Measurements from ENCODE around the gene KCNC3.
A peak's percentile ranks its signal among the peaks of the same experiment; 100 is the strongest.

The KCNC3 gene

DNA sequence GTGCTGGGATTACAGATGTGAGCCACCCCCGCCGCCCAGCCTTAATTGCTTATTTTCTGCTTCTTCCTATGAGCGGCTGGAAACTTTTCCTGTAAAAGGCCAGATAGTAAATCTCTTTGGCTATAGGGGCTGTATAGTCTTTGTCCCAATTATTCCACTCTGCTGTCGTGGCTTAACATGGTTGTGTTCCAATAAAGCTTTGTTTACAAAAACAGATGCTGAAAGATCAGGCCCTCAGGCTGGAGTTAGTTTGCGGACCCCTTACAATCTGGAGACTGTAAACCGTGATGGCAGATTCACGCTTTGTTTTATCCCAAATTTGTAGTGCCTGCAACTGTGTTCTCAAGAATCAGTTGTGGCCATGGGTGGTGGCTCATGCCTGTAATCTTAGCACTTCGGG is 10.7 kb downstream of the KCNC3 start:
- Histone ChIP-seq H3K4me1 (ENCODE audit: control insufficient read depth, low read length) (peaks cover 10% of the 10 kb centered on the region), H3K36me3 (ENCODE audit: control insufficient read depth, low read length) (no peaks in the 10 kb centered on the region), H3K4me2 (ENCODE audit: low read length) (no peak overlapping the region), H3K27ac (ENCODE audit: low read depth, low read length) (no peak overlapping the region), H3K9me2 (replicated peaks; ENCODE audit: control insufficient read depth, low read length) (no peaks in the 10 kb centered on the region), H3F3A (ENCODE audit: control insufficient read depth, insufficient read depth) (no peaks in the 10 kb centered on the region), H3K27me3 (ENCODE audit: control insufficient read depth, low read length) (peaks cover 21% of the 10 kb centered on the region), H3K79me2 (ENCODE audit: control insufficient read depth, low read length) (no peaks in the 10 kb centered on the region), H3K4me3 (ENCODE audit: low read length) (no peak overlapping the region), H3K9me3 (ENCODE audit: control insufficient read depth, insufficient read depth, low read length) (no peaks in the 10 kb centered on the region), H4K20me1 (ENCODE audit: control insufficient read depth, insufficient read depth, low read depth, low read length) (no peaks in the 10 kb centered on the region)
- TF ChIP-seq EZH2phosphoT487 (IDR thresholded peaks at IDR 0.05; ENCODE audit: borderline replicate concordance, low read length) = no peak
- TF ChIP-seq, protein P1, sequence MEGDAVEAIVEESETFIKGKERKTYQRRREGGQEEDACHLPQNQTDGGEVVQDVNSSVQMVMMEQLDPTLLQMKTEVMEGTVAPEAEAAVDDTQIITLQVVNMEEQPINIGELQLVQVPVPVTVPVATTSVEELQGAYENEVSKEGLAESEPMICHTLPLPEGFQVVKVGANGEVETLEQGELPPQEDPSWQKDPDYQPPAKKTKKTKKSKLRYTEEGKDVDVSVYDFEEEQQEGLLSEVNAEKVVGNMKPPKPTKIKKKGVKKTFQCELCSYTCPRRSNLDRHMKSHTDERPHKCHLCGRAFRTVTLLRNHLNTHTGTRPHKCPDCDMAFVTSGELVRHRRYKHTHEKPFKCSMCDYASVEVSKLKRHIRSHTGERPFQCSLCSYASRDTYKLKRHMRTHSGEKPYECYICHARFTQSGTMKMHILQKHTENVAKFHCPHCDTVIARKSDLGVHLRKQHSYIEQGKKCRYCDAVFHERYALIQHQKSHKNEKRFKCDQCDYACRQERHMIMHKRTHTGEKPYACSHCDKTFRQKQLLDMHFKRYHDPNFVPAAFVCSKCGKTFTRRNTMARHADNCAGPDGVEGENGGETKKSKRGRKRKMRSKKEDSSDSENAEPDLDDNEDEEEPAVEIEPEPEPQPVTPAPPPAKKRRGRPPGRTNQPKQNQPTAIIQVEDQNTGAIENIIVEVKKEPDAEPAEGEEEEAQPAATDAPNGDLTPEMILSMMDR (IDR thresholded peaks at IDR 0.05; ENCODE audit: low read depth, low read length, poor library complexity, severe bottlenecking) = no peak

DNA sequence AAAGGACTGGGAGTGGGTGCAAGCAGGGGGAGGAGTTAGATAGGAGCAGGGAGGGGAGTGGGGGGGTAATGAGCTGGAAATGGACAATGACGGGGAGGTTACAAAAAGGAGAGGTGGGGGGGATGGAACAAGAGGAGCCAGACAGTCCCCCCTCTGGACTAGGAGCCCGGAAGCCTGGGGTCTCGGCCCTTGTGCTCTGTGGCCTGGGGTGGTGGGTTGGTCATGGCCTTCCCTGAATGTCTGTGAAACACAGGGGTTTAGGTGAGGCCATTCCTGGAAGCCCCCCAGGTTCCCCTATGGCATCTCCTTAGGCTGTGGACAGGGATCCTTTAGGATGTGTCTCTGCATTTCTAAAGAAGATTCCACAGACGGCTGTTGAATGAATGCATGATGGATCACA is 12.1 kb downstream of the KCNC3 start:
- no peak for TF ChIP-seq EZH2phosphoT487 (IDR thresholded peaks at IDR 0.05; ENCODE audit: borderline replicate concordance, low read length)
- TF ChIP-seq, protein P1 (IDR thresholded peaks at IDR 0.05; ENCODE audit: low read depth, low read length, poor library complexity, severe bottlenecking) = no peak
- H3K9me2 ChIP-seq (replicated peaks; ENCODE audit: control insufficient read depth, low read length) = no peaks in the 10 kb centered on the region
- H3K9me3 ChIP-seq (ENCODE audit: control insufficient read depth, insufficient read depth, low read length) = no peaks in the 10 kb centered on the region

DNA sequence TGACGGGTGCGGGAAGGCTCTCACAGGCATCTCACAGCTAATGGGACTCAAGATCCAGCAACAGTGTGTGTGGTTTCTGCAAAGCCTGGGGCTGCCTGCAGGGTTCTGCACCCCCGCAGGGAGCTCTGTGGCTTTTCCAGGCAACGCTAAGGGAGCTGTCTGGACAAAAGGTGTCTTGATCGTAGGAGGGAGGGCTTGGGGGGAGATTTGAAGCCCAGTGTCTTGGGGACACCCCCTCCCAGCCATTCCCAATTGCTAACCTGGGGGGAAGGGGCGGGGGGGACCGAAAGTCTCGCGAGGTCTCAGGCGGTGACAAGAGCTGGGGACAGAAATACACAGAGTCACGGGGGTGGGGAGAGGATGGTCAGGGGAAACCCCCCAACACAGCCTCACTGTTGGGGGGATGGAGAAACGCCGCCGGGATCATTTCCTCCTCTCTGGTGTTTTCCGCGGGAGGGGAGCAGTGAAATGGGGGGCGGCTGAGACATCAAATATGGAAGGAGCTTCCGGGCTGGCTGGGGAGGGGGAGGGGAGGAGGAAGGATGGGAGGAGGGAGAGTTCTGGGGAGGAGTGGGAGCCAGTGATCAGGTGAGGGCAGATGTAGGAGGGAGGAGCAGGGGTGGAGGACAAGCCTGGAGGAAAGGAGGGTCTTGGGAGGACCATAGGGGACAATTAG is 13.3 kb downstream of the KCNC3 start:
- peaks cover 13% of the 10 kb centered on the region for H3K4me1 ChIP-seq (ENCODE audit: control insufficient read depth, low read length)
- TF ChIP-seq EZH2phosphoT487 (IDR thresholded peaks at IDR 0.05; ENCODE audit: borderline replicate concordance, low read length) = no peak
- TF ChIP-seq, protein P1 (IDR thresholded peaks at IDR 0.05; ENCODE audit: low read depth, low read length, poor library complexity, severe bottlenecking) = no peak
- H3K27ac ChIP-seq (ENCODE audit: low read depth, low read length) = no peak overlapping the region
- no peaks in the 10 kb centered on the region for H3K79me2 ChIP-seq (ENCODE audit: control insufficient read depth, low read length)
- H4K20me1 ChIP-seq (ENCODE audit: control insufficient read depth, insufficient read depth, low read depth, low read length) = no peaks in the 10 kb centered on the region
- H3K4me2 ChIP-seq (ENCODE audit: low read length) = peak overlapping the region; percentile 62
- peaks cover 41% of the 10 kb centered on the region for H3K27me3 ChIP-seq (ENCODE audit: control insufficient read depth, low read length)
- H3F3A ChIP-seq (ENCODE audit: control insufficient read depth, insufficient read depth) = no peaks in the 10 kb centered on the region; the same call in 1 of the 2 replicates
- no peaks in the 10 kb centered on the region for H3K9me3 ChIP-seq (ENCODE audit: control insufficient read depth, insufficient read depth, low read length)
- H3K36me3 ChIP-seq (ENCODE audit: control insufficient read depth, low read length) = no peaks in the 10 kb centered on the region
- H3K9me2 ChIP-seq (replicated peaks; ENCODE audit: control insufficient read depth, low read length) = no peaks in the 10 kb centered on the region
- H3K4me3 ChIP-seq (ENCODE audit: low read length) = peak overlapping the region; percentile 65

More for the DNA sequence above, 12.1 kb downstream of the KCNC3 start:
- Histone ChIP-seq H4K20me1 (ENCODE audit: control insufficient read depth, insufficient read depth, low read depth, low read length) (no peaks in the 10 kb centered on the region), H3K4me2 (ENCODE audit: low read length) (no peak overlapping the region), H3K4me1 (ENCODE audit: control insufficient read depth, low read length) (peaks cover 13% of the 10 kb centered on the region), H3F3A (ENCODE audit: control insufficient read depth, insufficient read depth) (no peaks in the 10 kb centered on the region), H3K27ac (ENCODE audit: low read depth, low read length) (no peak overlapping the region), H3K79me2 (ENCODE audit: control insufficient read depth, low read length) (no peaks in the 10 kb centered on the region), H3K4me3 (ENCODE audit: low read length) (no peak overlapping the region), H3K27me3 (ENCODE audit: control insufficient read depth, low read length) (peaks cover 31% of the 10 kb centered on the region), H3K36me3 (ENCODE audit: control insufficient read depth, low read length) (no peaks in the 10 kb centered on the region)

All from DOHH2 (cell line).